ENCODE measurements around the gene NUP188.
A peak's percentile ranks its signal among the peaks of the same experiment; 100 is the strongest.

NUP188 gene, protein sequence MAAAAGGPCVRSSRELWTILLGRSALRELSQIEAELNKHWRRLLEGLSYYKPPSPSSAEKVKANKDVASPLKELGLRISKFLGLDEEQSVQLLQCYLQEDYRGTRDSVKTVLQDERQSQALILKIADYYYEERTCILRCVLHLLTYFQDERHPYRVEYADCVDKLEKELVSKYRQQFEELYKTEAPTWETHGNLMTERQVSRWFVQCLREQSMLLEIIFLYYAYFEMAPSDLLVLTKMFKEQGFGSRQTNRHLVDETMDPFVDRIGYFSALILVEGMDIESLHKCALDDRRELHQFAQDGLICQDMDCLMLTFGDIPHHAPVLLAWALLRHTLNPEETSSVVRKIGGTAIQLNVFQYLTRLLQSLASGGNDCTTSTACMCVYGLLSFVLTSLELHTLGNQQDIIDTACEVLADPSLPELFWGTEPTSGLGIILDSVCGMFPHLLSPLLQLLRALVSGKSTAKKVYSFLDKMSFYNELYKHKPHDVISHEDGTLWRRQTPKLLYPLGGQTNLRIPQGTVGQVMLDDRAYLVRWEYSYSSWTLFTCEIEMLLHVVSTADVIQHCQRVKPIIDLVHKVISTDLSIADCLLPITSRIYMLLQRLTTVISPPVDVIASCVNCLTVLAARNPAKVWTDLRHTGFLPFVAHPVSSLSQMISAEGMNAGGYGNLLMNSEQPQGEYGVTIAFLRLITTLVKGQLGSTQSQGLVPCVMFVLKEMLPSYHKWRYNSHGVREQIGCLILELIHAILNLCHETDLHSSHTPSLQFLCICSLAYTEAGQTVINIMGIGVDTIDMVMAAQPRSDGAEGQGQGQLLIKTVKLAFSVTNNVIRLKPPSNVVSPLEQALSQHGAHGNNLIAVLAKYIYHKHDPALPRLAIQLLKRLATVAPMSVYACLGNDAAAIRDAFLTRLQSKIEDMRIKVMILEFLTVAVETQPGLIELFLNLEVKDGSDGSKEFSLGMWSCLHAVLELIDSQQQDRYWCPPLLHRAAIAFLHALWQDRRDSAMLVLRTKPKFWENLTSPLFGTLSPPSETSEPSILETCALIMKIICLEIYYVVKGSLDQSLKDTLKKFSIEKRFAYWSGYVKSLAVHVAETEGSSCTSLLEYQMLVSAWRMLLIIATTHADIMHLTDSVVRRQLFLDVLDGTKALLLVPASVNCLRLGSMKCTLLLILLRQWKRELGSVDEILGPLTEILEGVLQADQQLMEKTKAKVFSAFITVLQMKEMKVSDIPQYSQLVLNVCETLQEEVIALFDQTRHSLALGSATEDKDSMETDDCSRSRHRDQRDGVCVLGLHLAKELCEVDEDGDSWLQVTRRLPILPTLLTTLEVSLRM (N-terminal part only)

DNA sequence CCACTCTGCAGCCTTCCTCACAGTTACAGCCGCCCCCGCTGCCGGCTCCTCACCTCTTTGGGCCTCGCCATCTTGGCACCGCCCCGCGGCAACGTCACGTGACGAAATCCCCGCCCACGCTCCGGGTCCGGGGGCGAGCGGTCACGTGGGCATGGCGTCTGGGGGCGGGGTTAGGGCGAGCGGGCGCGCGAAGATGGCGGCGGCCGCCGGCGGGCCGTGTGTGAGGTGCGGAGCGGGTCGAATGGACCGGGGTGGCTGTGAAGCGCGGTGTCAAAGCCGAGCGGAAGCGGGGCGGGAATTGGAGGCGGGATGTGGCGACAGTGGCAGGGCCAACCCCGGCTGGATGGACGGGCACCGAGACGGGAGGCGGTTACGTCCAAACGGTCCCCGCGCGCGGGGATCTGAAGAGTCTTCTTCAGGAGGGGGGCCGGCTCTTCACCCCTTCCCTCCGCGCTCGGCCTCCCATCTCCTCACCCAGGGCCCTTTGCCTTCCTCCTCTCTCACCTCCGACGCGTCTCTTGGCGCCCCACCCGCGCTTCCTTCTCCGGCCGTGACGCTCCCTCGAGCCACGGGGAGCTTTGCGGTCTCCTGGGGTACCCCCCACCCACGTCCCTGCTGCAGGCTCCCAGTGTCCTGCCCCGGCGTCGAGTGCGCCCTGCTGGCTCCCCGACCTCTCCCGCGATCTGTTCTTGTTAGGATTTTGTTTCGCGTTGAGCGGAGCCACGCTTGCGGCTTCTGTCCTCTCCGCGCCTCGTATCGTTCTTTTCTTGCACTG is at the start of gene NUP188, which contains the start of gene DOLK:
Gene NUP188, plus strand, starts transcription at position 173 of the 775 bp plus-strand sequence. Its CDS starts 21 bp downstream, at position 194.
Gene DOLK, minus strand, starts transcription at position 77 of the 775 bp plus-strand sequence. CDS start 300 bp downstream, outside the sequence.
- peak; percentile 49 to 98 (median 92) for DNase-seq

DNA sequence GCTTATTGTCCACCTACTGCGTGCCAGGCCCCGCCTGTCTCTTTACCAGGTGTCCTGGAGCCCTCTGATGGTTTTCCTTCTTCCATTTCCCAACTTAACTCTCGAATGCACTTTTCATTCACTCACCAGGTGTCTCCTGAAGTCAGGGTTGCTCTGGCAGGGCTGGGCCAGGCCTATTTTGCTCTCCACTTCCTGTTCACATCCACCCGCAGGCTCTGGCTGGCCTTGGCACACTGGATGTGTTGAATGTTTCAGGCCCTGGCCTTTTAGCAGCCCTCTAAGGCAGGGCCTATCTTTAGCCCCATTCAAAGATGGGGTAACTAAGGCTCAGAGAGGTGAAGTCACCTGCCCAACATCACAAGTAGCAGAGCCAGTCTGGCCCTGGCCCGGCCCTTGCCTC is 49.1 kb upstream of the NUP188 start:
- no peak for DNase-seq

DNA sequence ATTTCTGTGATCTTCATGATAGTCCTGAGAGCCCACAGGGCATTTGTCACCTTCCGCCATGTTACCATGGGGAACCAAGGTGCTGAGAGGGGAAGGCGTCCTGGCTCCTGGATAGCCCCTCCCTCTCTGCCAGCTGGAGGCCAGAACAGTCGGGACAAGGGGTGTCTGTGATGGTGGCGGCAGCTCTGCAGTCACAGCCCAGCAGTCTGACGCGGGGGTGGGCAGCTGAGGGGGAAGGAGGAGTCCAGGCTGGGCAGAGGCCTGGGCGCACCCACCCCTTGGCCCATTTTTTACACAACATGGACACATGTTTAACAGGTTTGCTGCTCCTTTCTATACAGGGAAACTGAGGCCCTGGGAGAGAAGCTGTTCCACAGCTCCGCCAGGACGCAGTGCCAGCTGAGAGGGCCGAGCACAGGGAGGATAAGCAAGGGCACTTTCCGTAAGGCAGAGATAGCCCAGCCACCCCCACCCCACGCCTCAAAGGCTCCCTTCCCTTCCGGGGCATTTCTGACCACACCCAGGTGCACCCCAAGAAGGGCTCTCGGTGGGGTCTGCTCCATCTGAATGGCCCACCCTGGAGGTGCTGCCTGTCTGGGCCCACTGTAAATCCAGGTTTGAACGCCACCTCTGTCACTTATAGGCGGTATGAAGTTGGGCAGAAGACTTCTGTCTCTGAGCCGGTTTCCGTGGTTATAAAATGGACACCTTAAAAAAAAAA is 48.5 kb upstream of the NUP188 start:
- DNase-seq, result peak in 15 of 58 donors; percentile 27 to 58 (median 39)

DNA sequence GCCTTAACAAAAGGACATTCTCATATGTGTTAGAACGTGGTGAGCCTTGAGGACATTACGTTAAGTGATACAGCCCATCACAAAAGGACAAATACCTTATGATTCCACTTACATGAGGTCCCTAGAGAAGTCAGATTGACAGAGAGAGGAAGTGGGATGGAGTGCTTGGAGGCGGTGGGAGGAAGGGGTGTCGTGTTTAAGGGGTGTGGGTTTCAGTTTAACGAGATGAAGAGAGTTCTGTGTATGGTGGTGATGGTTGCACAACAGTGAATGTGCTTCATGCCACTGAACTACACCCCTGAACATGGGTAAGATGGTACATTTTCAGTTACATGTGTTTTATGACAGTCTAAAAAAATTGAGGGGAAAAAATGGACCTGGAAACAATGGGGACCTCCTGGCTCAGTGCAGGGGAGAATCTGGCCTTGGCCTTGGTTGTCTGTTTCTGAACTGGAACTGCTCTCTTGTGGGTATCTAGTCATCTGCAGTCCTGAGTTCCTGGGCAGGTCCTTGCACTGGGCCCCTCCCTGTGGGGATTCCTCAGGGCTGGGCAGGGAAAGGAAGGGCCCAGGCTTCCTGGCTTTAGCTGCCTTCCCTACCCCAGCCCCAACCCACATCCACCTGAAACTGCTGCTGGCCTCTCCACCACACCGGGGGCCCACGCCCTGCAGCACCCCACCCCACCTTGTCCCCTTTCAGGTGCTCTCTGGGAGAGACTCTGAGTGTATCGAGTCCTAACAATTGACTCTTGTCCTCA is 47.8 kb upstream of the NUP188 start:
- no peak for DNase-seq

DNA sequence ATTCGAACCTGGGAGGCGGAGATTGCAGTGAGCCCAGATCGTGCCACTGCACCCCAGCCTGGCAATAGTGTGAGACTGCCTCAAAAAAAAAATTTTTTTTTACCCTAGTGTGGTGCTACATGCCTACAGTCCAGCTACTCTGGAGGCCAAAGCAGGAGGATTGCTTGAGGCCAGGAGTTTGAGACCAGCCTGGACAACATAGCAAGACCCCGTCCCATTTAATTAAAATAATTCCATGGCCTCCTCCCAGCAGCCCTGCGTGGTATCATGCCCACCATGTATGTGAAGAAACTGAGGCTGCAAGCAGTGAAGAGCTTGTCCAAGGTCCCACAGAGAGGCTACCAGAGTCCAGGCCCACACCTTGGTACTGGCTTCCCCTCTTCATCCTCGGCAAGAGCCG is 46.1 kb upstream of the NUP188 start:
- DNase-seq, result no peak

DNA sequence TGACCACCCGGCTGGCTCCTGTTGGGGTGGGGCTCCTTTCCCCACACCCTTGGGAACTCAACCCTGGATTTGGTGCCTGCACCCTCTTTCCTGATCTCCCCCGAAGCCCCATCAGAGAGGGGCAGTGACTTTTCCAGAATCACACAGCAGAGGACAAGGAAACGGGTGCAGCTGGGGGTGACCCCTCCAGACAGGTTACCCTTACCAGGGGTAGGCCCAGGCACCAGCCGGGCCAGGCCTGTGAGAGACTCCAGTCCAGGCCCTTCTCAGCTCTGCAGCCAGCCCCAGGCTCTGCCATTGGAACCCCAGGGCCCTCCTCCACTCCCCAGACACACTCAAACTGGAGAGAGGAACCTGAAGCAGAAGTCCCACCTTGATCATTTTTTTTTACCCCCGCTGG is 45.7 kb upstream of the NUP188 start:
- no peak for DNase-seq

DNA sequence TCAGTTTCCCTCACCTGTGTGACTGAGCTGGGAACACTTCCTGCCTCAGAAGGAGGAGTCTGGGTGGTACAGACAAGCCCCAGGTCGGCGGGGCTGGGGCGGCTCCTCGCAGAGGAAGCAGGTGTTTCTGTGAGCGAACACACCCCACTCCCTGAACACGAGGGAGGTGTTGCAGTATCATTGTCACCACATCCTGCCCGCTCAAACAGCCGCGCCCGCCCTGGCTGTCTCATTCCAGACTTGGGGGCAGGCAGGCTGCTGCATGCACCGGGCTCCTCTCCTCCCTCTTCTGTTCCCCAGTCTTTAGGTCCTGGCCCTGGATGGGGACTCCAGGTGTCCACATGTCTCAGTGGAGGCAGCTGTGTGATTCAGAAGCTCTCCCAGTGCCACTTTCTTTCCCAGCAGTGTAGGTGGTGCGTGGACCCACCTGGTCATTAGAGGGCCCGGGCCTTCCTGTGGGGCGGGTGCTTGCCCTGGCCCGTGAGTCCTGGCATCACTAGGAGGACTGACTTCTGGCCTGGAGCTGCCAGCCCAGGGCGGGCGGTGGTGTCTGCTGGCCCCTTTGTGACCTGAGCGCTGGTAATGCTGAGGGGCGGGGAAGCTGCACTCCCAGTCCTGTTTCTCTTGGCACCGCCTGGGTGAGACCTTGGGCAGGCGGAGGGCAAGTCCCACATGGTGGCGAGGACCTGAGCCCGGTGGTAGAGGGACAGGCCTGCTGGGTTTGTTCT is 45.0 kb upstream of the NUP188 start:
- peak in 1 of 58 donors; percentile 16 for DNase-seq

DNA sequence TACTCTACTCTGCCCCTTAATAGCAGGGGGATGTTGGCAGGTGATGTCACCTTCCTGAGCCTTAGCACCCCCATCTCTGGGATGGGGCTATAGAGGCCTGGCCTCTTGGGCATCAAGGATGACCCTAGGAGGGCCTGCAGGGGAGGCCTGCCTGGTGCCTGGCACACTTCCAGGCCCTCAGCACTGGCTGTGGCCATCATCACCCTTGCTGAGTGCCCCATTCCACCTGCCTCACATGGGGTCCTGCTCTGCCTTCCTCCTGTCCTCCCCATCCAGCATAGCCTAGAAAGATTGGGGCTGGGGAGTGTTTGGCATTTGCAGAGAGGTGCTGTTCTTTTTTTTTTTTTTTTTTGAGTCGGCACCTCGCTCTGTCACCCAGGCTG is 44.4 kb upstream of the NUP188 start:
- DNase-seq, result no peak

DNA sequence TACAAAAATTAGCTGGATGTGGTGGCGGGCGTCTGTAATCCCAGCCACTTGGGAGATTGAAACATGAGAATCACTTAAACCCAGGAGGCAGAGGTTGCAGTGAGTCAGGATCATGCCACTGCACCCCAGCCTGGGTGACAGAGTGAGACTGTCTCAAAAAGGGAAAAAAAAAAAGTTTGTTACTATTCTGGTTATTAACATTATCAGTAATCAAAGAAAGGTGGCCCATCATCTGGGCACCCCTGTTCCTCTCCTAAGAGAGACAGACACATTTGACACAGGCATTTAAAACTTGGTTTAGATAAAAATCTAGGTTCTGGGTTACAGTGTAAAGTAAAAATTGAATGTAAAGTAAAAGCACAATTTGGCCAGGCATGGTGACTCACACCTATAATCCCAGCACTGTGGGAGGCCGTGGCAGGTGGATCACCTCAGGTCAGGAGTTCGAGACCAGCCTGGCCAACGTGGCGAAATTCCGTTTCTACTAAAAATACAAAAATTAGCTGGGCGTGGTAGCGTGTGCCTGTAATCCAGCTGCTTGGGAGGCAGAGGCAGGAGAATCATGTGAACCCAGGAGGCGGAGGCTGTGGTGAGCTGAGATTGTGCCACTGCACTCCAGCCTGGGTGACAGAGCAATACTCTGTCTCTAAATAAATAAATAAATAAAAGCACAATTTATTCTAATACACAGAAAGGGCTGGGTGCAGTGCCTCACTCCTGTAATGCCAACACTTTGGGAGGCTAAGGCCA is 43.5 kb upstream of the NUP188 start:
- no peak for DNase-seq

DNA sequence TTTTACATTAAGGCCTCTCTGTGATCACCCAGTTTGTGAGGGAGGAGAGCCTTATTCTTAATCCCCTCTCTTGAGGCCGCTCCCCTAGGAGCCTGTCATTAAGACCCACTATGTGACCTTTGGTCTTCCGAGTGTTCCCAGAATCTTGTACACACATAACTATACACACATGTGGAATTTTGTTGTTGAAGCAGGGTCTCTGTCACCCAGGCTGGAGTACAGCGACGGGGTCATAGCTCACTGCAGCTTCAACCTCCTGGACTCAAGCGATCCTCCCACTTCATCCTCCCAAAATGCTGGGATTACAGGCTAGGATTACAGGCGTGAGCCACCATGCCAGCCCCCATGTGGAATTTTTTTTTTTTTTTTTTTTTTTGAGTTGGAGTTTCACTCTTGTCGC is 41.5 kb upstream of the NUP188 start:
- DNase-seq, result no peak

DNA sequence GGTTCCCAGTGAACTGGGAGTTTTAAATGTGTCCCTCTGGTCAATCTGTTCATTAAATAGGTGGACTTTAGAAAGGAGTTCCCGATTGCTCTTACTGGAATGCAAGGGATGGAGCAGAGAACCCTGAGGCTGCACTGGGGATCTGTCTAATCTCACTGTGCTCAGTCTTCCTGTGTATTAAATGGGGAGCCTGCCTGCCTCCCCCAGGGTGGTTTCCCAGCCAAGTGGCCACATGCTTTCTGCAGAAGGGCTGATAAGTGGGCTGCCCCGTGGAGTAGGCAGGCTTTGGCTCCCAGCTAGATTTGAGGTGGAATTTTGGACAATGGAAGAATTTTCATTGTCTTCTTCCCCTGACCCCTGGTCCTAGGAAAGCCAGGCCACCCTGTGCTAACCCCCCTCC is 40.8 kb upstream of the NUP188 start:
- DNase-seq, result no peak

DNA sequence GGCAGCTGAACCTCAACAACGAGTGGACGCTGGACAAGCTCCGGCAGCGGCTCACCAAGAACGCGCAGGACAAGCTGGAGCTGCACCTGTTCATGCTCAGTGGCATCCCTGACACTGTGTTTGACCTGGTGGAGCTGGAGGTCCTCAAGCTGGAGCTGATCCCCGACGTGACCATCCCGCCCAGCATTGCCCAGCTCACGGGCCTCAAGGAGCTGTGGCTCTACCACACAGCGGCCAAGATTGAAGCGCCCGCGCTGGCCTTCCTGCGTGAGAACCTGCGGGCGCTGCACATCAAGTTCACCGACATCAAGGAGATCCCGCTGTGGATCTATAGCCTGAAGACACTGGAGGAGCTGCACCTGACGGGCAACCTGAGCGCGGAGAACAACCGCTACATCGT is 39.1 kb upstream of the NUP188 start:
- no peak for DNase-seq

DNA sequence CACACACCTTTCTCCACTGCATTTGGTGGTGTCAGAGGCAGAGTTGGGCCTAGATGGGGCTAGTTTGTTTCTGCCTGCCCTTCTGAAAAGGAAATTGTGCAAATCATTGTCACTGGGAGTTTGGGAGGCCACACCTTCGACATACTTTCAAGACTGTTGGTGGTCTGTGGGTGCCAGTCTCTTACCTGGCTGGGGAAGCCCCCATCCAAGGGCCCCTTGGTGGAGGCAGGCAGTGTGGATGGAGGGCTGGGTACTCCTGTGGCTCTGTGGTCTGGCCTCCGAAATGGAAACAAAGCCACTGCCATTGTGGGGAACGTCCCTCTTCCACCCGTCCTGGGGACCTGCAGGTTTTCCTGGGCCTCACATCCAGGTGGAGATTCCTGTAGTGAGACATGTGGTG is 37.6 kb upstream of the NUP188 start:
- no peak for DNase-seq

DNA sequence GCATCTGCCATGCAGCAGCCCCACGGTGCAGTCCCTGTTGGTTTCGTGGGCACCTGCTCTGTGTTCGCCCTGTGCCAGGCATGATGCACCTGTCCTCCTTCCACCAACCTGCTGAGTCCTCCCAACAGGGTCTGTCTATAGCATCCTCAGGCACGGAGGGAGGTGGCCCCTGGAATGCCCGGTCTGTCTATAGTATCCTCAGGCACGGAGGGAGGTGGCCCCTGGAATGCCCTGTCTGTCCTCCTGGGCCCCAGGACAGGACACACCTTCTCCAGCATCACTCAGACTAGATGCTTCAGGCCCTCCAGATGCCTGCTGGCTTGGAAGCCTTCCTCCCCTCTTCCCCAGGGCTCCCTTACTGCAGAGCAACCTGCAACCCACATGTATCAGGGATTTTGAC is 36.6 kb upstream of the NUP188 start:
- DNase-seq, result no peak

DNA sequence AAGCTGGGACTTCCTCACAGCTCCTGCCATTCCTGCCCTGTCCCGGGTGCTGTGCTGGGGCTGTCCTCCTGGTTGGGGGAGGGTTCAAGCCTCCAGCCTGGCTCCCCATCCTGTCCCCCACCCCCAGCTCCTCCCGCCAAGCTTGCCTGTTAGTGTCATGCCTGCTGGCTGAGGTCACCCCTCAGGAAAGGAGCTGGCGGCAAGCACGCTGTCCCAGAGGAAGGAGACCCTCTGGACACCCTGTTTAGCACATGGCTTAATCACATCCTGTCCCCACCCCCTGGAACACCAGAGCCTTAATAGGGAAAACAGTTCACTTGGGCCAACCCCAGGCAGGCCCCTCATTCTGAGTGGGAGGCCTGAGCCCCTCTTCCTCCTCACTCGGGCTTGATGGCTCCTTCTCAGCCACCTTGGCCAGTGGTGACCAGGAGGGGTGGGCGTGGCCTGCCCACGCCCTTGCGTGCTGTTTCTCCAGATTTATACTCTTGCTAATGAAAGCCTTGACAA is 35.9 kb upstream of the NUP188 start:
- peak in 4 of 58 donors; percentile 27 to 58 (median 33) for DNase-seq

DNA sequence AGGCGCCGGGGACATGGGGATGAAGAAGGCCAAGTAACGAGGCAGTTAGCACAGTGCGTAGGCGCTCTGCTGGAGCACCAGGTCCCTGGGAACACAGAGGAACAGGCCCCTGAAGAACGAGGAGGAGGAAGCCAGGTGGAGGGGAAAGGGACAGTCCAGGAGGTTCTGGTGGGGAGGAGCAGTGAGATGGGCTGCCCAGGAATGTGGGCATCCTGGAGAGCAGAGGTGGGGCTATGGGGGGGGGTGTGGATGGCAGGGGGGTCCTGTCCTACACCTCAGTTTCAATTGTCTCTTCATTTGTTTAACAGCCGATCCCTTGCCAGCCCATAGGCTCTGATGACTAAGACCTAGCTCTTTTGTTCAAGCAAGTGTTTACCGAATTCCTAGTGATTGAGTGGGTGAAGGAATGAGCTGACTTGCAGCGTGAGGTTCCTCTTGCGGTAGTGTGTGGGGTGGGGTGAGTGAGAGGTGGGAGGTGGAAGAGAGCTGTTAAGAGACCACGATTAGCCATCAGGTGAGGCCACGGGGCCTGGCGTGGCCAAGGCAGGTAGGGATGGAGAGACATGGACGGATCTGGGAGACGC is 35.1 kb upstream of the NUP188 start:
- peak in 1 of 58 donors; percentile 51 for DNase-seq
